MG63 (cell line): ENCODE measurements around the gene ZBTB20. TPM values are rescaled to one million over a fixed set of nuclear protein-coding genes. Genes with fewer than 3 reads are reported as not detected.

Source experiments
- DNase-seq: peaks from one replicate; pipeline ENCODE4 v3.0.0-alpha.2; 2020
- H3K27me3 ChIP-seq: fragments of 250-450 bp; sonication (Bioruptor Pico); 2 replicates; pipeline ENCODE4 v1.5.1; 2020; ENCODE audit warnings: mild to moderate bottlenecking, moderate library complexity
- H3K36me3 ChIP-seq: fragments of 250-450 bp; sonication (Bioruptor Pico); 2 replicates; pipeline ENCODE4 v1.5.1; 2020; ENCODE audit warnings: mild to moderate bottlenecking, moderate library complexity
- H3K4me3 ChIP-seq: fragments of 250-450 bp; sonication (Bioruptor Pico); 2 replicates; pipeline ENCODE4 v1.5.1; 2020; ENCODE audit warnings: mild to moderate bottlenecking, moderate library complexity
- H3K9me3 ChIP-seq: fragments of 250-450 bp; sonication (Bioruptor Pico); 2 replicates; pipeline ENCODE4 v1.5.1; 2020; ENCODE audit warnings: mild to moderate bottlenecking, moderate library complexity
- total RNA-seq: library from RNA; depleted of rRNA; stranded (reverse); fragments of >200 nt; shearing (Covaris generic); gene quantifications from 2 replicates; pipeline ENCODE4 v1.2.3, GENCODE V29; 2014; ENCODE audit warnings: low replicate concordance

ZBTB20 gene
- total RNA-seq, 1 experiment from 2014 or later = 6.5 TPM

- no peaks in the 10 kb centered on the region for H3K36me3 ChIP-seq
Measured at GRCh38 chr3:114659109-114660061, 487.7 kb downstream of the ZBTB20 start.

GRCh38 chr3:114651555-114651954 is 495.5 kb downstream of the ZBTB20 start:
- H3K9me3 ChIP-seq = no peaks in the 10 kb centered on the region
- H3K36me3 ChIP-seq = no peaks in the 10 kb centered on the region
- no peak overlapping the region for H3K4me3 ChIP-seq
- no peaks in the 10 kb centered on the region for H3K27me3 ChIP-seq
- DNase-seq = no peak

More at GRCh38 chr3:114659109-114660061, 487.7 kb downstream of the ZBTB20 start:
- H3K27me3 ChIP-seq = no peaks in the 10 kb centered on the region
- H3K9me3 ChIP-seq = no peaks in the 10 kb centered on the region; the same call in 1 of the 2 replicates
- no peak overlapping the region for H3K4me3 ChIP-seq
- no peak for DNase-seq

GRCh38 chr3:114650808-114651207 is 496.3 kb downstream of the ZBTB20 start:
- no peaks in the 10 kb centered on the region for H3K36me3 ChIP-seq
- no peaks in the 10 kb centered on the region for H3K27me3 ChIP-seq
- no peak overlapping the region for H3K4me3 ChIP-seq
- no peaks in the 10 kb centered on the region for H3K9me3 ChIP-seq
- no peak for DNase-seq

- Histone ChIP-seq H3K4me3 (no peak overlapping the region), H3K36me3 (no peaks in the 10 kb centered on the region), H3K9me3 (no peaks in the 10 kb centered on the region), H3K27me3 (no peaks in the 10 kb centered on the region)
- DNase-seq = no peak
Measured at GRCh38 chr3:114649331-114649730, 497.8 kb downstream of the ZBTB20 start.

GRCh38 chr3:114646526-114646925 is 500.6 kb downstream of the ZBTB20 start:
- no peak for DNase-seq
- H3K9me3 ChIP-seq = no peaks in the 10 kb centered on the region
- H3K36me3 ChIP-seq = no peaks in the 10 kb centered on the region
- H3K4me3 ChIP-seq = no peak overlapping the region
- no peaks in the 10 kb centered on the region for H3K27me3 ChIP-seq

DNA sequence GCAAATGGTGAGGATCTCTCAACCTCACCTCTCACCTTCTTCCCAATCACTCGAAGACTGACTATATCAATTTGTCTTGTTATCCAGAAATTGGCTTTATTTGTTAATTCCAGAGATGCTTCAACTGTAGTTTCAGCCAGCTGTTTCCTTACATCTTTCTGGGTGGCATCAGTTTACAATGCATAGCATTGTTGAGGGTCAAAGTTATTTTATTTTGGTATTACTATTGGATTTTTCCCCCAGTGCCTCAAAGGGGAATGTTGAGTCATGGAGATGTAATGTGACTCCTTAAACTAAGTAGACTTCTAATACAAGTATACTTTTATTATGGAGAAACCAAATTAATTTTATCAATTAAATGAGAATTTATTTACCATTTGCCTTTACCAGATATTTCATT is 501.7 kb downstream of the ZBTB20 start:
- H3K4me3 ChIP-seq = no peak overlapping the region
- H3K9me3 ChIP-seq = no peaks in the 10 kb centered on the region
- no peaks in the 10 kb centered on the region for H3K27me3 ChIP-seq
- H3K36me3 ChIP-seq = no peaks in the 10 kb centered on the region
- no peak for DNase-seq

- H3K9me3 ChIP-seq = no peaks in the 10 kb centered on the region
- DNase-seq = no peak
- H3K36me3 ChIP-seq = no peaks in the 10 kb centered on the region
- H3K4me3 ChIP-seq = no peak overlapping the region
- no peaks in the 10 kb centered on the region for H3K27me3 ChIP-seq
Measured at GRCh38 chr3:114644367-114644766, 502.7 kb downstream of the ZBTB20 start.

DNA sequence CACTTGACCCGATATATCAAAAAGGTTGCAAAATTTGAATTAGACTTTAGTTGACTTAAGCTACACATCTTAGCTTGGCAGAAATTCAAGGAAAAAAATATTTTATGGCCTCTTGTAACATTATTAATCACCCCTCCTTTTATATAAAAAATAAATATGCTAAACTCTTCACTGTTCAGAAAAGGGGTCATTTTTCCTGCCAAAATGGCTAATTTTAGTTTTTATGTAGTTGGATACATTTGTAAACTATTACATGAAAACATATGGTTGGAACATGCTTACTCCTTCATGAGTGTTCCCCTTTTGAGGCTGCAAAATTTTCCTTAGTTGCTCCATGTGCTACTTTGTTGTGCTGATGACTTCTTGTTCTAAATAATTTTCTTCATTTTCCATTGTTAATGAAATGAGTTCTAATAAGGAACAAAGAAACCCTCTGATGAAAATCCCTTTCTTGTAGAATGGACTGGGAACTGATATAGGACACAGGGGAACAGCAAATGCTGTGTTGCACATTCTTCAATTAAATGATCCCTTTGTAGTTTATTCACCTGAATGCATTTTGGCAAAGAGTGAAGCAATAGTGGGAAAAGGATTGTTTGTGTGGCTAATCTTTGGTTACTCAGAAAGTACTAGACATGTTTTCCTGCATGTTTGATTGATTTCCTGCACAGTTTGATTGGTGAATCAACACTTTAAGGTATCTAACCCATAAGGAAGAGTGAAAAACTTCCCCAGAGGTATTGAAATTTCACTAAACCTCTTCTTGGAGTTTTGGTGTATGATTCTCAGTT is 503.9 kb downstream of the ZBTB20 start:
- Histone ChIP-seq H3K9me3 (no peaks in the 10 kb centered on the region), H3K4me3 (no peak overlapping the region)
- no peak for DNase-seq

GRCh38 chr3:114640126-114640525 is 507.0 kb downstream of the ZBTB20 start:
- H3K27me3 ChIP-seq = no peaks in the 10 kb centered on the region
- H3K36me3 ChIP-seq = no peaks in the 10 kb centered on the region
- no peak overlapping the region for H3K4me3 ChIP-seq
- no peak for DNase-seq
- H3K9me3 ChIP-seq = peaks cover 11% of the 10 kb centered on the region

More for the DNA sequence above, 503.9 kb downstream of the ZBTB20 start:
- Histone ChIP-seq H3K27me3 (no peaks in the 10 kb centered on the region), H3K36me3 (no peaks in the 10 kb centered on the region)

- no peaks in the 10 kb centered on the region for H3K27me3 ChIP-seq
- peaks cover 13% of the 10 kb centered on the region for H3K9me3 ChIP-seq
- DNase-seq = no peak
- no peak overlapping the region for H3K4me3 ChIP-seq
- H3K36me3 ChIP-seq = no peaks in the 10 kb centered on the region
Measured at GRCh38 chr3:114639171-114639570, 507.9 kb downstream of the ZBTB20 start.

DNA sequence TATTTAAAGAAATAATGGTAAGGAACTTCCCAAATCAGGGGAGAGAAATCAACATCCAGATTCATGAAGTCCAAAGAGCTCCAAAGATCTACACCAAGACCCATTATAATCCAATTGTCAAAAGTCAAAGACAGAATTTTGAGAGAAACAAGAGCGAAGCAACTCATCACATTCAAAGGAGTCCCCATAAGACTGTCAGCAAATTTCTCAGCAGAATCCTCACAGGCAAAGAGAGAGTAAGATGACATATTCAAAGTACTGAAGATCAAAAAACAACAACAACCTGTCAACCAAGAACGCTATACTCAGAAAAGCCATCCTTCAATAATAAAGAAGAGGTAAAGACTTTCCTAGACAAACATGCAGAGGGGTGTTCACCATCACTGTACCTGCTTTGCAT is 511.2 kb downstream of the ZBTB20 start:
- Histone ChIP-seq H3K9me3 (peaks cover 13% of the 10 kb centered on the region), H3K27me3 (no peaks in the 10 kb centered on the region), H3K36me3 (no peaks in the 10 kb centered on the region), H3K4me3 (no peak overlapping the region)
- DNase-seq = no peak

DNA sequence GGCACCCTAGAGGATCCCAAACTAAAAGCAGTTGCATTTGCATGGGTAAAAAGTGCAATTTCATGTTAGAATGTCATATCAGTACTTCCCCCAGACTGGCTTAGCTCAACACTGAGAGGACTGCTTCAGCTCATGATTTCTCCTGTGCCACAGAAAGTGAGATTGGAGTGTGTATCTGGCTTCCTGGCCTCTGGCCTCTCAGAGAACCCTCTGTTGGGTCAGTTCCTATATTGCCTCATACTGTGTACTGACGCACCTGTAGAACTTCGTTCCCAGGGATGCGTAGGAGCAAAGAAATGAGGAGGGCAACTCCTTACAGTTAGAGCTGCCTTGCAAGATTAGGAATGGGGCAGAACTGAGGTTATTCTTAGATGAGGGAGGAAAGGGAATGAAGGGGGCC is 512.5 kb downstream of the ZBTB20 start:
- H3K27me3 ChIP-seq = no peaks in the 10 kb centered on the region
- H3K36me3 ChIP-seq = no peaks in the 10 kb centered on the region
- peaks cover 13% of the 10 kb centered on the region for H3K9me3 ChIP-seq
- no peak for DNase-seq
- H3K4me3 ChIP-seq = no peak overlapping the region

DNA sequence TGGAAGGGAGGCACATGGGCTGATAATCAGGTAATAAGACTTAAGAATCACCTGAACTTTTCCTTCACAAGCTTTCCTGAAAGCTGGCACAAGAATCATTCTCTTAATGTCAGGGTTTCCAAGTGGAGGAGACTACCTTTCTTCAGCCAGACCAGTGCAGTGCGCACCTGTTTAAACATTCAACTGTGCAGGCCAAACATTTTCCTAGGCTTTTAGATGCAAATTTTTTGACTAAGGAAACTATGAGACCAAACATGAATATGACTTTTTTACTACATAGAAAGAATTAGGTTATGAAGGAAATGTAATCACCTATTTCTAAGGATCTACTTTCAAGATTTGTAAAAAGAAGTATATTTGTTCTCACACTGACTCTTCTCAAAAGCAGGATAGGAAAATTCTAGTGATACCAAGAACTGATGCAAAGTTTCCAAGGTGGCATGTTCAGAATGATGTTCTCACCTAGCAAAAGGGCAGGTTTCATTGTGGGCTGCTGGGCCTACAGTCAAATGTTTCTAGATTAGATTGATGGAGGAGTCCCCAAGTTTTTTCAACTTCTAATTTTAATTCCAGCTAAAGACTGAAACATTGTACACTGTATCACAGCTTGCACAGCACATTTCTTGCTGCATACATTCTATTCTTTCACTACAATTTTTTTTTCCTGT is 514.2 kb downstream of the ZBTB20 start:
- Histone ChIP-seq H3K4me3 (no peak overlapping the region), H3K9me3 (peaks cover 13% of the 10 kb centered on the region), H3K36me3 (no peaks in the 10 kb centered on the region), H3K27me3 (no peaks in the 10 kb centered on the region)
- DNase-seq = no peak

GRCh38 chr3:114627770-114628169 is 519.3 kb downstream of the ZBTB20 start:
- Histone ChIP-seq H3K27me3 (no peaks in the 10 kb centered on the region), H3K4me3 (no peak overlapping the region), H3K36me3 (no peaks in the 10 kb centered on the region), H3K9me3 (no peaks in the 10 kb centered on the region)
- DNase-seq = peak; percentile 68

DNA sequence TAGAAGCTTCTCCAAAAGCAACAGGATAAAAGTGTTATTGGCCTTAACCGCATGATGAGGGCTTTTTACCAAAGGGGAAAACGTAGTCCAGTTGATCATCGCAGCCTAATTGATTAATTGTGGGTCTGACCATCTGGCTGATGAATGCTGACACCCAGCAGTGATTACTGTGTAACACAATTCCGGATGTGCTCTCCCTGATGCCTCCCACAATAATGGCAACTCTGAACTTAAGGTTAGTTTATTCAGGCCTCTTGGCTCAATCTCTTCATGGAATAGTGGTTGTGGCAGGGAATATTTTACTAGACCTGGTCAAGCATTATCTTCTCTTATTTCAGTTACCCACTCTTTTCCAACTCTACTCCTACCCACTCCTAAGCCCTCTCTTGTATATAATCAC is 520.3 kb downstream of the ZBTB20 start:
- H3K27me3 ChIP-seq = no peaks in the 10 kb centered on the region
- DNase-seq = no peak
- no peaks in the 10 kb centered on the region for H3K9me3 ChIP-seq
- no peak overlapping the region for H3K4me3 ChIP-seq
- H3K36me3 ChIP-seq = no peaks in the 10 kb centered on the region

GRCh38 chr3:114624571-114625181 is 522.4 kb downstream of the ZBTB20 start:
- H3K4me3 ChIP-seq = peak overlapping the region; percentile 51

More at GRCh38 chr3:114624571-114625181, 522.4 kb downstream of the ZBTB20 start:
- H3K9me3 ChIP-seq = no peaks in the 10 kb centered on the region
- no peaks in the 10 kb centered on the region for H3K36me3 ChIP-seq
- no peaks in the 10 kb centered on the region for H3K27me3 ChIP-seq
- peak; percentile 99 for DNase-seq
